ENCODE results near the gene POU2AF1. TPM values are rescaled to one million over a fixed set of nuclear protein-coding genes. Genes with fewer than 3 reads are reported as not detected.

POU2AF1 gene
- total RNA-seq, 1 experiment from 2014 or later: not detected

GRCh38 chr11:111355956-111356659 lies 23.0 kb downstream of the POU2AF1 start:
- Histone ChIP-seq H3K36me3 (replicated peaks; ENCODE audit: control insufficient read depth, insufficient read depth, low read length) (no peaks in the 10 kb centered on the region), H3K27me3 (ENCODE audit: control insufficient read depth, insufficient read depth, low read length) (no peaks in the 10 kb centered on the region), H3K4me3 (ENCODE audit: insufficient read depth, low read depth, low read length) (no peak overlapping the region)
- DNase-seq: no peak

DNA sequence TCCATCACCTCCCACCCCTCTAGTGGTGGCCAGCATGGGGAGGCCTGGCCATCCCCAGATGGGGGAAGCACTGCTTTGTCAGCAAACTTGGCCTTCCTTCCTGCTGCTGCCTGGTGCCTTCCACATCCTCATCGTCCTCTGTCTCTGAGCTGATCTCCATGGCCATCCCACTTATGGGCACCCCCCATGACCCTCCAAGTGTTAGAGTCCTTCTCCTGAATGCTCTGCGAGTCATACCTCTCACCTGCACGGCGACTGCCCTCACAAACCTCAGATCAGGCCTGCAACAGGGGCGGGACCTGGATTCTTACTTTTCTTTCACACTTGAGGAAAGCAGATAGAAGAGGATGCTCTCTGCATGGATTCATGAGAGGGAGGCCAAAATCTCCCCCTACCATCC lies 24.0 kb downstream of the POU2AF1 start:
- no peak for DNase-seq
- Histone ChIP-seq H3K36me3 (replicated peaks; ENCODE audit: control insufficient read depth, insufficient read depth, low read length) (no peaks in the 10 kb centered on the region), H3K27me3 (ENCODE audit: control insufficient read depth, insufficient read depth, low read length) (no peaks in the 10 kb centered on the region), H3K4me3 (ENCODE audit: insufficient read depth, low read depth, low read length) (no peak overlapping the region)

- H3K4me3 ChIP-seq (ENCODE audit: insufficient read depth, low read depth, low read length): no peak overlapping the region
- no peaks in the 10 kb centered on the region for H3K27me3 ChIP-seq (ENCODE audit: control insufficient read depth, insufficient read depth, low read length)
- DNase-seq: no peak
- no peaks in the 10 kb centered on the region for H3K36me3 ChIP-seq (replicated peaks; ENCODE audit: control insufficient read depth, insufficient read depth, low read length)
Observed at GRCh38 chr11:111354601-111354891, 24.5 kb downstream of the POU2AF1 start.

- H3K4me3 ChIP-seq (ENCODE audit: insufficient read depth, low read depth, low read length): no peak overlapping the region
- no peaks in the 10 kb centered on the region for H3K36me3 ChIP-seq (replicated peaks; ENCODE audit: control insufficient read depth, insufficient read depth, low read length)
- H3K27me3 ChIP-seq (ENCODE audit: control insufficient read depth, insufficient read depth, low read length): no peaks in the 10 kb centered on the region
- no peak for DNase-seq
Observed at GRCh38 chr11:111353776-111354600, 25.1 kb downstream of the POU2AF1 start.

DNA sequence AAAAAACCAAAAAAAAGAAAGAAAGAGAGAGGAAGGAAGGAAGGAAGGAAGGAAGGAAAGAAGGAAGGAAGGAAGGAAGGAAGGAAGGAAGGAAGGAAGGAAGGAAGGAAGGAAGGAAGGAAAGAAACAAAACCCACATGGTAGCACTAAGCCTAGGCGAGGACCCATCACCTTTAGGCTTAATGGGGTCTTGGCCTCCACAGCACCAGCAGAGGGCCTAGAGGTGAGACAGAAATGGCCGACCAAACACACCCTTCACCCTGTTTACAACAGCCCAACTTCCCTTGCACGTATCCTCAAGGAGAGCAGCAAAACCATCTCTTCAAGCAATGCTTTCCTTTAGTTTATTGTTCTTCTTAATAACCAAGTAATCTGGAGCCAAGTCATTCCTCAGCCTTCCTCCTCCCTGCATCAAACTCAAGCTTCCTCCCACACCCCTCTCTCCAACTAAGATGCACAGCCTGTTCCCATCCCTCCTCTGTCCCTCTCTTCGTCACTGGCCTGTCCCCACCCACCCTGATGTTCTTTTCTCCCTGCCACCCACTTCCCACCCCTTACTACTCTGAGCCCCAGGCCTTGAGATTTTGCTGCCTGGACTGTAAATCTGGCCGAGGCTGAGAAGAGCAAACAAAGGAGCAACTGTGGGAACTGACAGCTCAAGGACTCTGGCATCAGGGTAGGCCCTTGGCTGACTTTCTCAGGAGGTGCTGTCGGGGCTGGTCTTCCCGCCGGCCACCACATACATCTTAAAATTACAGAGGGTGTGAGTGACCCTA lies 26.0 kb downstream of the POU2AF1 start:
- DNase-seq: no peak
- no peaks in the 10 kb centered on the region for H3K36me3 ChIP-seq (replicated peaks; ENCODE audit: control insufficient read depth, insufficient read depth, low read length)
- no peaks in the 10 kb centered on the region for H3K27me3 ChIP-seq (ENCODE audit: control insufficient read depth, insufficient read depth, low read length)
- H3K4me3 ChIP-seq (ENCODE audit: insufficient read depth, low read depth, low read length): no peak overlapping the region

GRCh38 chr11:111352231-111352746 lies 26.8 kb downstream of the POU2AF1 start:
- Histone ChIP-seq H3K27me3 (ENCODE audit: control insufficient read depth, insufficient read depth, low read length) (no peaks in the 10 kb centered on the region), H3K36me3 (replicated peaks; ENCODE audit: control insufficient read depth, insufficient read depth, low read length) (no peaks in the 10 kb centered on the region), H3K4me3 (ENCODE audit: insufficient read depth, low read depth, low read length) (no peak overlapping the region)
- no peak for DNase-seq

DNA sequence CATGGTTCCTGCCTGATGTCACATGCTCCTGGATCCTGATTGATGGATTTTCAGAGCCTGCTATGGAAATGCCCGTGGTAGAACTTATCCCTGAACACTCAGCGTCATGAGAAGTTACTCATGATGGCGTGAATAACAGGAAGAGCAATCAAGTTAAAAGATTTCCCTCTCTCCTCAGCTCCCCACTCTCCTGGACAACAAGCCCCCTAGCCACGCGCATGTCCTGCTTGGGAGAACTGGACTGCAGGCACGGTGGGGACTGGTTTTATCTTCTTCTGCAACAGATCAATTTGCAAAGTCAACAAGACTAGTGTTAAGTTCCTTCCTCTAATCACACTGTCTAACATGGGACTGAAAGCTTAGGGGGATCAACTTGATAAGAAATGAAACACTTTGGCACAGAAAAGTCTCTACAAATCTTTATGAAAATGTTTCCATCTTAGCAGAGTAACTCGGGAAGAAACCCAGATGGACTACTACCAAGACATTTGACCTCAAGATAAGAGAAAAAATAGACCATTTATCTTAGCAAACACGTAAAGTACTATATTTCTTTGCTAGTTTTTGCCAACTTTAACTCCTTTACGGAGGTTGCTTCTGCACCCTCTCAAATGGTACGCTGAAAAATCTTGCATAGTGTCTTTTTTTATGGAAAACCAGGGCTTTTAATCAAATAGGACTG lies 27.6 kb downstream of the POU2AF1 start:
- Histone ChIP-seq H3K36me3 (replicated peaks; ENCODE audit: control insufficient read depth, insufficient read depth, low read length) (no peaks in the 10 kb centered on the region), H3K27me3 (ENCODE audit: control insufficient read depth, insufficient read depth, low read length) (no peaks in the 10 kb centered on the region), H3K4me3 (ENCODE audit: insufficient read depth, low read depth, low read length) (no peak overlapping the region)
- DNase-seq: no peak

DNA sequence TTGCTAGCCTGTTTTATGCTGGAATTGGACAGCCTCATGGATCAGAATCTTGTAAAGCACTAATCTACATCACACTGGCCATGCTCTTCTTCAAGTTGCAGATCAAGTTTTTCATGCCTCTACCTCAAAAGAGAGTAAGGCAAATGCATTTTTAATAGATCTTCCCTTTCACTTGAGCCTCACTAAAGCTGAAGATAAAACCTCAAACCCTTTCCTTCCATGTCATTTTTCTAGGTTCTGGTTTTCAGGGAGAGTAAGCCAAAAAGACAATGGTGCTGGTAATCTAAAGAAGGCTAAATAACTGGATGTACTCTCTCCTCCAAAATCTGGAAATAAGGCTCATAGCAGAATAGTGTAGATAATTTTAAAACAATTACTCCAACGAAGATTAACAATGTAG lies 28.3 kb downstream of the POU2AF1 start:
- H3K27me3 ChIP-seq (ENCODE audit: control insufficient read depth, insufficient read depth, low read length): no peaks in the 10 kb centered on the region
- no peak for DNase-seq
- no peak overlapping the region for H3K4me3 ChIP-seq (ENCODE audit: insufficient read depth, low read depth, low read length)
- H3K36me3 ChIP-seq (replicated peaks; ENCODE audit: control insufficient read depth, insufficient read depth, low read length): no peaks in the 10 kb centered on the region

GRCh38 chr11:111349191-111349695 lies 29.8 kb downstream of the POU2AF1 start:
- Histone ChIP-seq H3K36me3 (replicated peaks; ENCODE audit: control insufficient read depth, insufficient read depth, low read length) (no peaks in the 10 kb centered on the region), H3K27me3 (ENCODE audit: control insufficient read depth, insufficient read depth, low read length) (no peaks in the 10 kb centered on the region), H3K4me3 (ENCODE audit: insufficient read depth, low read depth, low read length) (no peak overlapping the region)
- DNase-seq: no peak

DNA sequence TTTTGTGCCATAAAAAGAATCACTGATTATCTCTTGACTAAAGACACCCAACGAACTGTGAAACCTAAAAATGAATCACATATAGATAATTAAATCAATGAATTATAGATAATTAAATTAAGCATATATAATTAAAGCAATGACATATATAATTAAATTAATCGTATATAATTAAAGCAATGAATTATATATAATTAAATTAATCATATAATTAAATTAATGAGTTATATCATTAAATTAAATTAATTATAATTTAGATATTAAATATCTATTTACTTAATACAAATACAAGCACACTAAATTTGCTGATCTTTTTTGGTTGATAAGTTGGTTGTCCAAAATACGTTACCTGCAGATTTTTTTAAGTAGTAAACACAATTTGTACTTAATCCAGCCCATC lies 30.9 kb downstream of the POU2AF1 start:
- no peak for DNase-seq
- H3K27me3 ChIP-seq (ENCODE audit: control insufficient read depth, insufficient read depth, low read length): no peaks in the 10 kb centered on the region
- no peaks in the 10 kb centered on the region for H3K36me3 ChIP-seq (replicated peaks; ENCODE audit: control insufficient read depth, insufficient read depth, low read length)

GRCh38 chr11:111347723-111348115 lies 31.4 kb downstream of the POU2AF1 start:
- no peaks in the 10 kb centered on the region for H3K27me3 ChIP-seq (ENCODE audit: control insufficient read depth, insufficient read depth, low read length)
- H3K36me3 ChIP-seq (replicated peaks; ENCODE audit: control insufficient read depth, insufficient read depth, low read length): no peaks in the 10 kb centered on the region
- no peak overlapping the region for H3K4me3 ChIP-seq (ENCODE audit: insufficient read depth, low read depth, low read length)
- DNase-seq: no peak

More for the DNA sequence above, 30.9 kb downstream of the POU2AF1 start:
- no peak overlapping the region for H3K4me3 ChIP-seq (ENCODE audit: insufficient read depth, low read depth, low read length)

- Histone ChIP-seq H3K27me3 (ENCODE audit: control insufficient read depth, insufficient read depth, low read length) (no peaks in the 10 kb centered on the region), H3K4me3 (ENCODE audit: insufficient read depth, low read depth, low read length) (no peak overlapping the region), H3K36me3 (replicated peaks; ENCODE audit: control insufficient read depth, insufficient read depth, low read length) (no peaks in the 10 kb centered on the region)
- no peak for DNase-seq
Observed at GRCh38 chr11:111347002-111347722, 31.9 kb downstream of the POU2AF1 start.

DNA sequence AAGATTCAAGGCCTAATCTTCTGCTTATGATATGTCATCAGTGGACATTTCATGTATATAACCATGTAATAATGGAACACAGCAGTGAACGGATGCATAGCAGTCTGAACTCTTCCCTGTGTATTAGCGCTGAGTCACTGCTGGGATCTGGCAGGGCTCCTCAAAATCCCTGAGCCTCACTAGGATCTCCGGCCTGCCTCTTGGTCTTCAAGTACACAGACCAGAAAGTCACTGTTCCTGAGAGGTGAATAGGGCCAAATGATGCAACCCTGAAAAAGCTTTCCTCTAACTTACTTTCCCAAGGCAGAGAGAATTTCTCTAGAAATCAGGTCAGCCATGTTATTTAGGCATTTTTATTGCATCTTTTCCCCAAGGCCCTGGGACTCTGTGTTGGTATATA lies 35.0 kb downstream of the POU2AF1 start:
- Histone ChIP-seq H3K27me3 (ENCODE audit: control insufficient read depth, insufficient read depth, low read length) (no peaks in the 10 kb centered on the region), H3K36me3 (replicated peaks; ENCODE audit: control insufficient read depth, insufficient read depth, low read length) (no peaks in the 10 kb centered on the region), H3K4me3 (ENCODE audit: insufficient read depth, low read depth, low read length) (no peak overlapping the region)
- DNase-seq: no peak

- DNase-seq: no peak
- Histone ChIP-seq H3K36me3 (replicated peaks; ENCODE audit: control insufficient read depth, insufficient read depth, low read length) (no peaks in the 10 kb centered on the region), H3K27me3 (ENCODE audit: control insufficient read depth, insufficient read depth, low read length) (no peaks in the 10 kb centered on the region), H3K4me3 (ENCODE audit: insufficient read depth, low read depth, low read length) (no peak overlapping the region)
Observed at GRCh38 chr11:111342329-111342728, 36.7 kb downstream of the POU2AF1 start.
